Spleen (tissue), 13 donors: ENCODE results near the gene WNT7A. TPM values are rescaled to one million over a fixed set of nuclear protein-coding genes. Genes with fewer than 3 reads are reported as not detected.
A peak's percentile ranks its signal among the peaks of the same experiment; 100 is the strongest.
"Not testable (repeated sequence)": the region's sequence is repeated elsewhere in the genome, so short reads cannot be mapped to it uniquely, and the experiment has no call there.

Experiments used
- DNase-seq: peaks from one replicate; pipeline ENCODE4 v3.0.0-alpha.2; 2020
- H3K27ac ChIP-seq, 8 donors: fragments of 200-600 bp; sonication (generic) in 7 of 8; 1 replicate in 4 of 8; 2 replicates in 4 of 8; pipeline versions ENCODE4 v1.5.0 to v1.8.0; 2016 to 2021; ENCODE audit warnings: inconsistent platforms in 4 of 8, mild to moderate bottlenecking in 4 of 8, moderate library complexity in 1 of 8
- H3K27me3 ChIP-seq, 7 donors: fragments of 200-600 bp; sonication (generic) in 6 of 7; replicated peaks in 1 of 7; 1 replicate in 4 of 7; 2 replicates in 3 of 7; pipeline versions ENCODE4 v1.5.0 to v1.8.0; 2016 to 2021; ENCODE audit warnings: inconsistent platforms in 3 of 7, mild to moderate bottlenecking in 1 of 7
- H3K36me3 ChIP-seq, 6 donors: fragments of 200-600 bp; sonication (generic) in 5 of 6; 1 replicate in 4 of 6; 2 replicates in 2 of 6; pipeline versions ENCODE4 v1.5.0 to v1.8.0; 2016 to 2021; ENCODE audit warnings: inconsistent platforms in 2 of 6
- H3K4me1 ChIP-seq, 6 donors: fragments of 200-600 bp; sonication (generic) in 5 of 6; 1 replicate in 3 of 6; 2 replicates in 3 of 6; pipeline versions ENCODE4 v1.5.0 to v1.8.0; 2016 to 2021; ENCODE audit warnings: inconsistent platforms in 3 of 6
- H3K4me3 ChIP-seq, 8 donors: fragments of 200-600 bp; sonication (generic) in 7 of 8; 1 replicate in 4 of 8; 2 replicates in 4 of 8; pipeline versions ENCODE4 v1.5.0 to v1.8.0; 2016 to 2021; ENCODE audit warnings: inconsistent platforms in 4 of 8, mild to moderate bottlenecking in 4 of 8, moderate library complexity in 2 of 8
- H3K9me3 ChIP-seq, 8 donors: fragments of 200-600 bp; sonication (generic) in 7 of 8; 1 replicate in 4 of 8; 2 replicates in 4 of 8; pipeline versions ENCODE4 v1.5.0 to v1.8.0; 2016 to 2021; ENCODE audit warnings: inconsistent platforms in 4 of 8
- POLR2A ChIP-seq, 3 donors: fragments of 450-650 bp; IDR thresholded peaks; one replicate each; pipeline ENCODE4 v1.5.1; 2017; ENCODE audit warnings: antibody characterized with exemption in 3 of 3, mild to moderate bottlenecking in 1 of 3
- POLR2AphosphoS5 ChIP-seq, 3 donors: sonication (generic); formaldehyde crosslinking; IDR thresholded peaks; one replicate each; pipeline ENCODE4 v1.5.1; 2017; ENCODE audit warnings: antibody characterized with exemption in 3 of 3
- WGBS, 5 donors: extraction: QIAGEN DNeasy Blood & Tissue Kit in 3 of 5; methylation state at CpG; one replicate each; pipeline versions ENCODE4 v1.1.5 to v1.1.7; 2013 to 2018; 5-methylcytosine and 5-hydroxymethylcytosine counted together
- intact Hi-C: fragments of 100-400 bp; cut with DNase I; formaldehyde crosslinking; loops from one replicate; pipeline ENCODE4 v1.15.0; 2023; ENCODE audit warnings: low total_unique reads
- long read RNA-seq, 2 donors: transcript quantifications; one replicate each; lab custom pipeline, GENCODE V29; 2026
- polyA plus RNA-seq, 3 donors: library from polyadenylated mRNA; stranded (reverse); fragments of 200-250 nt; gene quantifications; one replicate each; pipeline ENCODE4 v1.2.1, GENCODE V29; 2013
- total RNA-seq, 7 donors: library from RNA; depleted of rRNA in 3 of 7; stranded (reverse); fragments of >200 nt in 3 of 7; fragmentation: NEBNext Ultra II Directional in 4 of 7; extraction: Animal tissue kit (Norgen Biotek cat#: 25700) in 4 of 7; gene quantifications; one replicate each; pipeline versions ENCODE4 v1.1.0 to v1.2.1, GENCODE V29; 2016 to 2021
- TF ChIP-seq, protein P1 (sequence below), 11 experiments: fragments of 200-600 bp in 7 of 11; fragments of 450-650 bp in 4 of 11; sonication (generic) in 4 of 11; IDR thresholded peaks in 8 of 11; conservative IDR thresholded peaks in 3 of 11; 1 replicate in 7 of 11; 2 replicates in 4 of 11; pipeline versions ENCODE4 v1.4.0 to v1.8.0; 2016 to 2021; ENCODE audit warnings: antibody characterized with exemption in 11 of 11, inconsistent platforms in 4 of 11, mild to moderate bottlenecking in 1 of 11
- donor health status: healthy with polysubstance abuse.
- donor health status: DM: no; HTN: no; CAD: no; lungs with moderate emphysema.
- donor health status: DM: no; HTN: no; CAD: no.
- donor health status: Bipolar disorder and iron deficiency.
- donor health status: healthy.
- donor health status: DM: no; HTN: no; CAD: no.
- donor health status: DM: yes; HTN: yes; CAD: no.

The WNT7A gene
- total RNA-seq (1 to 10 TPM; 1.4 to 6.3 (median 2.4) TPM), polyA plus RNA-seq (1 to 10 TPM in 1 of 3 donors, under 1 TPM in 2; 0.52 to 1.1 (median 0.59) TPM)
- long read RNA-seq, donor 1, result 0 reads
- long read RNA-seq, donor 2, full-length matches to known transcripts, result 1 of 1 reads
- long read RNA-seq, donor 2, partial matches to known transcripts, result 0 of 1 reads
- long read RNA-seq, donor 2, other reads (novel, unspliced or antisense), result 0 of 1 reads

DNA sequence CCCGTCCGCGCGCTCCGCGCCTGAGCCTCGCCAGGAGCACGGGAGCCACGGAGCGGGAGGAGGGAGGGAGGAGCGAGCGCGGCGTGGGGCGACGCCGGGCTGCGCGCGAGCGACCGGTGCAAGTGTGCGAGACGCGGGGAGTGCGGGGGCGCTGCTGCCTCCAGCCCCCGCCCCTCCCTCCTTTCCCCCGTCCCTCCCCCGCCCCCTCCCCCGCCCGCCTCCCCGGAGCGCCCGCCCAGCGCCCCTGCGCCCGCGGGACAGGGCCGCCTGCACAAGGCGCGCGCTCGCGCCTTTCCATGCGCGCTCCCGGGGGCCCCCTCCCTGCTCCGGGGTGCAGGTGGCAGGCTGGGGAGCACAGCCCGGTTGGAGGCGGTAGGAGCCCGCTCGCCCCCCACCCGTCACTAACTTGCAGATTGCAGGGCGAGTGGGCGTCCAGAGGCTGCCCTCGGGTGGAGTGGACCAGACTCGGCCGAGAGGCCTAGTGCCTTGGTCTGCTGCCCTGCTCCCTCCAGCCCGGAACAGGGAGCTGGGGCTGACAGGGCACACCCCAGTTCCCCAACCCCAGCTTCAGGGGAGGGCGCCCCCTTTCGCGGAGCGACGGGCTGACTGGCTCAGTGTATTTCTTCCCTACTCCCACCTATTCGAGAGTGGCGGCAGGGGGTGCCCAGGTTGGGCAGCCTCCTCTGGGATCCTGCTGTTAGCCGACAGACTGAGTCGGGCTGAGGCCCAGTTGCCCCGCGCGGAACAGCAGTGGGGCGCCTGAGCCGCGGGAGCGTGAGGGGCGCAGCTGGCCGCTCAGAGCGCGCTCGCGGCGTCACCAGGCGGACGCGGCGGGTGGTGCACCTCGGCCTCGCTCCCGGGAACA lies at the start of gene WNT7A:
TSS of gene WNT7A (minus strand) at position 126 of the 865 bp plus-strand sequence. CDS start 255 bp downstream, outside the sequence.
- intact Hi-C loops, result loop anchor here (5.0 kb wide), 1 partner anchor 223 kb away; no protein-coding TSS in a partner anchor
- DNase-seq, result peak; percentile 81
- peaks cover 18 to 48% (median 37%) of the 10 kb centered on the region in 6 donors for H3K4me1 ChIP-seq
- peaks cover 0 to 92% (median 49%) of the 10 kb centered on the region in 7 donors for H3K27me3 ChIP-seq
- H3K9me3 ChIP-seq, result peaks cover 0 to 5% (median 0%) of the 10 kb centered on the region in 8 donors
- 1 to 2% (median 1%) methylated on average over 27 to 82 of the region's 90 CpGs for WGBS, 5 donors
- no peaks in the 10 kb centered on the region for H3K36me3 ChIP-seq
- TF ChIP-seq POLR2AphosphoS5 (IDR thresholded peaks at IDR 0.05) (peak in 2 of 3 donors; percentile 42 to 55), POLR2A (IDR thresholded peaks at IDR 0.05) (no peak)
- TF ChIP-seq, protein P1, sequence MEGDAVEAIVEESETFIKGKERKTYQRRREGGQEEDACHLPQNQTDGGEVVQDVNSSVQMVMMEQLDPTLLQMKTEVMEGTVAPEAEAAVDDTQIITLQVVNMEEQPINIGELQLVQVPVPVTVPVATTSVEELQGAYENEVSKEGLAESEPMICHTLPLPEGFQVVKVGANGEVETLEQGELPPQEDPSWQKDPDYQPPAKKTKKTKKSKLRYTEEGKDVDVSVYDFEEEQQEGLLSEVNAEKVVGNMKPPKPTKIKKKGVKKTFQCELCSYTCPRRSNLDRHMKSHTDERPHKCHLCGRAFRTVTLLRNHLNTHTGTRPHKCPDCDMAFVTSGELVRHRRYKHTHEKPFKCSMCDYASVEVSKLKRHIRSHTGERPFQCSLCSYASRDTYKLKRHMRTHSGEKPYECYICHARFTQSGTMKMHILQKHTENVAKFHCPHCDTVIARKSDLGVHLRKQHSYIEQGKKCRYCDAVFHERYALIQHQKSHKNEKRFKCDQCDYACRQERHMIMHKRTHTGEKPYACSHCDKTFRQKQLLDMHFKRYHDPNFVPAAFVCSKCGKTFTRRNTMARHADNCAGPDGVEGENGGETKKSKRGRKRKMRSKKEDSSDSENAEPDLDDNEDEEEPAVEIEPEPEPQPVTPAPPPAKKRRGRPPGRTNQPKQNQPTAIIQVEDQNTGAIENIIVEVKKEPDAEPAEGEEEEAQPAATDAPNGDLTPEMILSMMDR (IDR thresholded peaks at IDR 0.05 in 8 of 11, conservative IDR thresholded peaks at IDR 0.05 in 3 of 11), result peak in 10 of 11 experiments; percentile 38 to 79 (median 68)
- peak within 1 kb of the TSS; percentile 4 to 79 (median 72) for H3K27ac ChIP-seq
- H3K4me3 ChIP-seq, result peak within 1 kb of the TSS; percentile 28 to 72 (median 46)

- intact Hi-C loops, result not testable (repeated sequence)
- peaks cover 0 to 68% (median 38%) of the 10 kb centered on the region in 8 donors for H3K9me3 ChIP-seq
- 84 to 97% (median 89%) methylated on average over 1 of the region's 1 CpG for WGBS, 5 donors
These were observed 48.9 kb upstream of the WNT7A start for GRCh38 chr3:13928741-13929140.

GRCh38 chr3:13927295-13927694 lies 47.4 kb upstream of the WNT7A start:
- no peak overlapping the region for H3K4me3 ChIP-seq
- H3K27ac ChIP-seq, result no peak overlapping the region
- H3K4me1 ChIP-seq, result peaks cover 0 to under 1% (median 0%) of the 10 kb centered on the region in 6 donors
- H3K27me3 ChIP-seq, result peaks cover 0 to 11% (median 0%) of the 10 kb centered on the region in 7 donors
- no peak for DNase-seq
- 73 to 81% (median 80%) methylated on average over 7 of the region's 7 CpGs for WGBS, 5 donors
- intact Hi-C loops, result no loop called here
- no peaks in the 10 kb centered on the region for H3K36me3 ChIP-seq
- peaks cover 0 to 72% (median 50%) of the 10 kb centered on the region in 8 donors for H3K9me3 ChIP-seq
- TF ChIP-seq, protein P1 (IDR thresholded peaks at IDR 0.05 in 8 of 11, conservative IDR thresholded peaks at IDR 0.05 in 3 of 11), result no peak
- no peak for TF ChIP-seq POLR2A (IDR thresholded peaks at IDR 0.05)
- TF ChIP-seq POLR2AphosphoS5 (IDR thresholded peaks at IDR 0.05), result no peak

More at GRCh38 chr3:13928741-13929140, 48.9 kb upstream of the WNT7A start:
- not testable (repeated sequence) for H3K27ac ChIP-seq, H3K36me3 ChIP-seq, H3K4me3 ChIP-seq, H3K4me1 ChIP-seq, DNase-seq
- H3K27me3 ChIP-seq, result peaks cover 0 to 23% (median 6%) of the 10 kb centered on the region in 7 donors

- no peak for TF ChIP-seq POLR2A (IDR thresholded peaks at IDR 0.05)
- no peak for TF ChIP-seq POLR2AphosphoS5 (IDR thresholded peaks at IDR 0.05)
- TF ChIP-seq, protein P1 (IDR thresholded peaks at IDR 0.05 in 8 of 11, conservative IDR thresholded peaks at IDR 0.05 in 3 of 11), result no peak
- 76 to 100% (median 84%) methylated on average over 1 of the region's 1 CpG for WGBS, 5 donors
- DNase-seq, result no peak
- intact Hi-C loops, result no loop called here
- Histone ChIP-seq H3K9me3 (peaks cover 8 to 99% (median 91%) of the 10 kb centered on the region in 8 donors), H3K27ac (no peak overlapping the region), H3K4me3 (no peak overlapping the region), H3K27me3 (no peaks in the 10 kb centered on the region), H3K36me3 (no peaks in the 10 kb centered on the region), H3K4me1 (no peaks in the 10 kb centered on the region)
These were observed 36.5 kb upstream of the WNT7A start for GRCh38 chr3:13916375-13916774.
